Suprapubic skin (tissue), 4 donors: ENCODE data around the gene SEC11A. TPM values are rescaled to one million over a fixed set of nuclear protein-coding genes. Genes with fewer than 3 reads are reported as not detected.

ENCODE experiments used
- DNase-seq, 2 donors: peaks; one replicate each; pipeline ENCODE4 v3.0.0-alpha.2; 2019; ENCODE audit warnings: low spot score in 2 of 2
- H3K27ac ChIP-seq: fragments of 200-600 bp; sonication (generic); one replicate; pipeline ENCODE4 v1.5.1; 2019
- H3K27me3 ChIP-seq: fragments of 200-600 bp; sonication (generic); one replicate; pipeline ENCODE4 v1.5.1; 2019
- H3K36me3 ChIP-seq: fragments of 200-600 bp; sonication (generic); one replicate; pipeline ENCODE4 v1.5.1; 2019
- H3K4me1 ChIP-seq: fragments of 200-600 bp; sonication (generic); one replicate; pipeline ENCODE4 v1.5.1; 2019
- H3K4me3 ChIP-seq: fragments of 200-600 bp; sonication (generic); one replicate; pipeline ENCODE4 v1.5.1; 2019; ENCODE audit warnings: mild to moderate bottlenecking
- H3K9me3 ChIP-seq: fragments of 200-600 bp; sonication (generic); one replicate; pipeline ENCODE4 v1.5.1; 2019
- EP300 ChIP-seq: sonication (generic); formaldehyde crosslinking; IDR thresholded peaks from one replicate; pipeline ENCODE4 v1.6.1; 2017; ENCODE audit warnings: antibody characterized with exemption
- POLR2A ChIP-seq, 2 donors: fragments of 450-650 bp; IDR thresholded peaks; one replicate each; pipeline ENCODE4 v1.6.1; 2017; ENCODE audit warnings: antibody characterized with exemption in 2 of 2, mild to moderate bottlenecking in 2 of 2, moderate library complexity in 2 of 2
- POLR2AphosphoS5 ChIP-seq, 3 donors: sonication (generic); formaldehyde crosslinking; IDR thresholded peaks; one replicate each; pipeline ENCODE4 v1.6.1; 2017; ENCODE audit warnings: antibody characterized with exemption in 3 of 3
- WGBS: methylation state at CpG from one replicate; pipeline ENCODE4 v1.1.5; 2018; 5-methylcytosine and 5-hydroxymethylcytosine counted together
- total RNA-seq, 4 donors: library from RNA; depleted of rRNA; stranded (reverse); fragments of >200 nt; gene quantifications; one replicate each; pipeline ENCODE4 v1.1.0, GENCODE V29; 2016
- TF ChIP-seq, protein P1 (sequence below), 2 donors: fragments of 200-600 bp in 1 of 2; fragments of 450-650 bp in 1 of 2; sonication (generic) in 1 of 2; IDR thresholded peaks; one replicate each; pipeline ENCODE4 v1.5.1; 2016 to 2019; ENCODE audit warnings: antibody characterized with exemption in 2 of 2, mild to moderate bottlenecking in 1 of 2, moderate library complexity in 1 of 2

The SEC11A gene
- total RNA-seq, 4 donors from 2014 or later, result 44.3 to 52.9 (median 47.3) TPM

DNA sequence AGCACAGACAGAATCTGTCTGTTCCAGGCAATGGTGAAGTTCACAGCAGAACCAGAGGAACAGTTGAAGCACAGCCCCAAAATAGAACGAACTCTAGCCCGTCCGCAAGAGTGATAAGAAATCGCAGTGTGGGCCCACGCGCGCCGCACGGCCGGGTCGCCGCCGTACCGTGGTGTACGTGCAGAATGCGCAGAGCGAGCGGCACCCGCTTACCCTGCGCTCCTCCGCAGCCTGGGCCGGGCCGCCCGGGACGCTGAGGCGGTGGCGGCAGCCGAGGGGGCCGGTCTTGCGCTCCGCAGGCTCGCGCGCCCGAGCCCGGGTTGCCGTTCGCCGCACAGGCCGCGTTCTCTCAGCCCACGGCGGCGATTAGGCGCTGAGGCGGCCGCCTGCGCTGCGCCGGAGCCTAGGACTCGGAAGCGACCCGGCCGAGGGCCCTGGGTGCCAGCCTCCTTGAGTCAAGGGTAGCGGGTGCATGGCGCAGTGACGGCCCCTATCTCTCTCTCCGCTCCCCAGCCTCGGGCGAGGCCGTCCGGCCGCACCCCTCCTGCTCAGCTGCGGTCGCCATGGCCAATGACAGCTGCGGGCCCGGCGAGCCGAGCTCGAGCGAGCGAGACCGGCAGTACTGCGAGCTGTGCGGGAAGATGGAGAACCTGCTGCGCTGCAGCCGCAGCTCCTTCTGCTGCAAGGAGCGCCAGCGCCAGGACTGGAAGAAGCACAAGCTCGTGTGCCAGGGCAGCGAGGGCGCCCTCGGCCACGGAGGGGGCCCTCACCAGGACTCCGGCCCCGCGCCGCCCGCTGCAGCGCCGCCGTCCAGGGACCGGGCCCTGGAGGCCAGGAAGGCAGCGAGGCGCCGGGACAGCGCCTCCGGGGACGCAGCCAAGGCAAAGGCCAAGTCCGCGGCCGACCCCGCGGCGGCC lies 82.4 kb downstream of the SEC11A start:
- Histone ChIP-seq H3K4me3 (peak overlapping the region; percentile 75), H3K36me3 (peaks cover 8% of the 10 kb centered on the region), H3K27me3 (no peaks in the 10 kb centered on the region), H3K27ac (peak overlapping the region; percentile 96), H3K9me3 (no peaks in the 10 kb centered on the region), H3K4me1 (peaks cover 40% of the 10 kb centered on the region)
- DNase-seq, result peak; percentile 84 to 91
- no peak for TF ChIP-seq POLR2A (IDR thresholded peaks at IDR 0.05)
- peak in 1 of 3 donors; percentile 8 for TF ChIP-seq POLR2AphosphoS5 (IDR thresholded peaks at IDR 0.05)
- 0% methylated on average over 28 of the region's 105 CpGs for WGBS

DNA sequence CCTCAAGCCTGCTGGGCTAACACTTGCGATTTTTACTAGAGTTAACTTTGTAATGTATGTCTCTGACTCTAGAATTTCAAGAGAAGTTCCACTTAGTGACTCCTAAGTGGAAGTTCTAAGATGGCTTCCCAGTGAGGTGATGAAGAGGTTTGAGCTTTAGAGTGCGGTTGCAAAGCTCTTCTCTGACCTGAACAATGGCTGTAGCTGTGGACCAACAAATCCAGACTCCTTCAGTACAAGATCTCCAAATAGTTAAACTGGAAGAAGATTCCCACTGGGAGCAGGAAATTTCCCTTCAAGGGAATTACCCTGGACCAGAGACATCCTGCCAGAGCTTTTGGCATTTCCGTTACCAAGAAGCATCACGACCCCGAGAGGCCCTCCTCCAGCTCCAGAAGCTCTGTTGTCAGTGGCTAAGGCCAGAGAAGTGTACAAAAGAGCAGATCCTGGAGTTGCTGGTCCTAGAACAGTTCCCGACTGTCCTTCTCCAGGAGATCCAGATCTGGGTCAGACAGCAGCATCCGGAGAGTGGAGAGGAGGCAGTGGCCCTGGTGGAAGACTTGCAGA lies 84.2 kb downstream of the SEC11A start:
- TF ChIP-seq POLR2A (IDR thresholded peaks at IDR 0.05) (no peak), EP300 (no peak), POLR2AphosphoS5 (IDR thresholded peaks at IDR 0.05) (no peak)
- TF ChIP-seq, protein P1, sequence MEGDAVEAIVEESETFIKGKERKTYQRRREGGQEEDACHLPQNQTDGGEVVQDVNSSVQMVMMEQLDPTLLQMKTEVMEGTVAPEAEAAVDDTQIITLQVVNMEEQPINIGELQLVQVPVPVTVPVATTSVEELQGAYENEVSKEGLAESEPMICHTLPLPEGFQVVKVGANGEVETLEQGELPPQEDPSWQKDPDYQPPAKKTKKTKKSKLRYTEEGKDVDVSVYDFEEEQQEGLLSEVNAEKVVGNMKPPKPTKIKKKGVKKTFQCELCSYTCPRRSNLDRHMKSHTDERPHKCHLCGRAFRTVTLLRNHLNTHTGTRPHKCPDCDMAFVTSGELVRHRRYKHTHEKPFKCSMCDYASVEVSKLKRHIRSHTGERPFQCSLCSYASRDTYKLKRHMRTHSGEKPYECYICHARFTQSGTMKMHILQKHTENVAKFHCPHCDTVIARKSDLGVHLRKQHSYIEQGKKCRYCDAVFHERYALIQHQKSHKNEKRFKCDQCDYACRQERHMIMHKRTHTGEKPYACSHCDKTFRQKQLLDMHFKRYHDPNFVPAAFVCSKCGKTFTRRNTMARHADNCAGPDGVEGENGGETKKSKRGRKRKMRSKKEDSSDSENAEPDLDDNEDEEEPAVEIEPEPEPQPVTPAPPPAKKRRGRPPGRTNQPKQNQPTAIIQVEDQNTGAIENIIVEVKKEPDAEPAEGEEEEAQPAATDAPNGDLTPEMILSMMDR (IDR thresholded peaks at IDR 0.05), result no peak
- no peaks in the 10 kb centered on the region for H3K36me3 ChIP-seq
- 31% methylated on average over 7 of the region's 7 CpGs for WGBS
- no peaks in the 10 kb centered on the region for H3K9me3 ChIP-seq
- peak overlapping the region; percentile 75 for H3K4me3 ChIP-seq
- H3K4me1 ChIP-seq, result peaks cover 40% of the 10 kb centered on the region
- H3K27me3 ChIP-seq, result no peaks in the 10 kb centered on the region
- DNase-seq, result no peak
- H3K27ac ChIP-seq, result peak overlapping the region; percentile 75

DNA sequence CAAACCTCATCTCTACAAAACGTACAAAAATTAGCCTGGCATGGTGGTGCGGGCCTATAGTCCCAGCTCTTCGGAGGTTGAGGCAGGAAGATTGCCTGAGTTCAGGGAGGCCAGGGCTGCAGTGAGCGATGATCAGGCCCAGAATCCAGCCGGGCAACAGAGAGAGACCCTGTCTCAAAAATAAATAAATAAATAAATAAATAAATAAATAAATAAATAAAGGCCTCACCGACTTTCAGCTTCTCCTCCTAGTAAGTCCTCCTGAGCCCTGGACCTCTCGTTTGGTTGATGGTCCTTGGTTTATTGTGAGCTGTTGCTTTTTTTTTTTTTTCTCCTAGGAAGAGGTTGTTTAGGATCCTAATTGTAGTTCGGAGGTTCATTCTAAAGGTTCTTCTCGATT lies 86.9 kb downstream of the SEC11A start:
- H3K27ac ChIP-seq, result no peak overlapping the region
- WGBS, result 93% methylated on average over 9 of the region's 9 CpGs
- DNase-seq, result no peak
- no peak for TF ChIP-seq POLR2AphosphoS5 (IDR thresholded peaks at IDR 0.05)
- TF ChIP-seq, protein P1 (IDR thresholded peaks at IDR 0.05), result no peak
- no peak for TF ChIP-seq EP300
- no peak for TF ChIP-seq POLR2A (IDR thresholded peaks at IDR 0.05)
- peaks cover 26% of the 10 kb centered on the region for H3K4me1 ChIP-seq
- H3K36me3 ChIP-seq, result no peaks in the 10 kb centered on the region
- H3K4me3 ChIP-seq, result no peak overlapping the region
- H3K9me3 ChIP-seq, result no peaks in the 10 kb centered on the region
- no peaks in the 10 kb centered on the region for H3K27me3 ChIP-seq

DNA sequence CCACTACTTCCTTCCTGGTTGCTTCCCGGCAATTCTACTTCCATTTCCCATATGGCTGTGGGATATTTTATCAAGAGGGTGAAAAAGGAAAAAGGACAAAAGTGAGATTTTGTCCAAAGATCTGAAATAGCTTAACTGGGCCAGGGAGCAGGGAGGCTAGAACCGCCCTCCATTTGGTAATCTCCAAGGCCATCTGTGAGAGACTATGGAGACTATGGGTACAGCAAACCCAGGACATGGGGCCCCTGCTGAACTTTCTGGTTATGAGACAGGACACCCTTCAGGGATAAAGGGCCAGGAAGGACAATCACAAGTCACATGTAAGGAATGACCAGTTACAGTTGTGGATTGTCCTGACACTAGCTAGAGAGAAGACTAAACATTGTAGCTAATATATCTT lies 90.8 kb downstream of the SEC11A start:
- no peak for TF ChIP-seq EP300
- peaks cover 10% of the 10 kb centered on the region for H3K9me3 ChIP-seq
- DNase-seq, result no peak
- H3K4me3 ChIP-seq, result no peak overlapping the region
- no peaks in the 10 kb centered on the region for H3K27me3 ChIP-seq
- H3K4me1 ChIP-seq, result no peaks in the 10 kb centered on the region
- H3K36me3 ChIP-seq, result peaks cover 19% of the 10 kb centered on the region
- no peak overlapping the region for H3K27ac ChIP-seq
- 86% methylated on average over 2 of the region's 2 CpGs for WGBS

DNA sequence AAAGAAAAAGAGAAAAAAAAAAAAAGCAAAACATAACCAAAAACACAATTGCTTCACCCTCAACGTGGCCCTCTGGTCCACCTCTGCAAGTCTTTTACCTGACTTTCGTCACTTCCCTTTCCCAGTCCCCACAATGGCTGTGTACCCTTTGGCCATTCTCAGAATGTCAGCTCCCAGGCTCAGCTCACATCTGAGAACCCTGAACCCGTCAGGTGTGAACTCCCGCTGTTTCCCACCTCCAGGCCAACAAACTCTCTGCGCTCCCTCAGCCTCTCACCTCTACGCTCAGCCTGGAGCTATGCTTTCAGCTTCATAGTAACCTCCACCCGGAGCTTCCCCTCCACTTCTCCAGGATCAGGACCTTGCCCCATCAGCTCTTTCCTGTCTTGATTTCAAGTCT lies 91.6 kb downstream of the SEC11A start:
- Histone ChIP-seq H3K27ac (no peak overlapping the region), H3K4me1 (no peaks in the 10 kb centered on the region), H3K4me3 (no peak overlapping the region), H3K27me3 (no peaks in the 10 kb centered on the region), H3K36me3 (peaks cover 19% of the 10 kb centered on the region), H3K9me3 (peaks cover 10% of the 10 kb centered on the region)
- TF ChIP-seq POLR2A (IDR thresholded peaks at IDR 0.05), result no peak
- no peak for TF ChIP-seq EP300
- TF ChIP-seq POLR2AphosphoS5 (IDR thresholded peaks at IDR 0.05), result no peak
- TF ChIP-seq, protein P1 (IDR thresholded peaks at IDR 0.05), result no peak
- DNase-seq, result no peak
- WGBS, result 95% methylated on average over 6 of the region's 7 CpGs

DNA sequence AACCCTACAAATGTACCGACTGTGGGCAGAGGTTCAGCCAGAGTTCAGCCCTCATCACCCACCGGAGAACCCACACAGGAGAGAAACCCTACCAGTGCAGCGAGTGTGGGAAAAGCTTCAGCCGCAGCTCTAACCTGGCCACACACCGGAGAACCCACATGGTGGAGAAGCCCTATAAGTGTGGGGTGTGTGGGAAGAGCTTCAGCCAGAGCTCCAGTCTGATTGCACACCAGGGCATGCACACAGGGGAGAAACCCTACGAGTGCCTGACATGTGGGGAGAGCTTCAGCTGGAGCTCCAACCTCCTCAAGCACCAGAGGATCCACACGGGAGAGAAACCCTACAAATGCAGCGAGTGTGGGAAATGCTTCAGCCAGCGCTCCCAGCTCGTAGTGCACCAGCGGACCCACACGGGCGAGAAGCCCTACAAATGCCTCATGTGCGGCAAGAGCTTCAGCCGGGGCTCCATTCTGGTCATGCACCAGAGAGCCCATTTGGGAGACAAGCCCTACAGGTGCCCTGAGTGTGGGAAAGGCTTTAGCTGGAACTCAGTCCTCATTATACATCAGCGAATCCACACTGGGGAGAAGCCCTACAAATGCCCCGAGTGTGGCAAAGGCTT lies 94.5 kb downstream of the SEC11A start:
- no peaks in the 10 kb centered on the region for H3K4me1 ChIP-seq
- no peaks in the 10 kb centered on the region for H3K27me3 ChIP-seq
- TF ChIP-seq POLR2A (IDR thresholded peaks at IDR 0.05) (no peak), POLR2AphosphoS5 (IDR thresholded peaks at IDR 0.05) (no peak), EP300 (no peak)
- TF ChIP-seq, protein P1 (IDR thresholded peaks at IDR 0.05), result no peak
- 99% methylated on average over 15 of the region's 17 CpGs for WGBS
- no peak overlapping the region for H3K27ac ChIP-seq
- H3K9me3 ChIP-seq, result peaks cover 10% of the 10 kb centered on the region
- DNase-seq, result no peak
- H3K36me3 ChIP-seq, result peaks cover 19% of the 10 kb centered on the region
- no peak overlapping the region for H3K4me3 ChIP-seq
